Endothelial cell of umbilical vein (primary cell): ENCODE results near the gene MYMK. TPM values are rescaled to one million over a fixed set of nuclear protein-coding genes. Genes with fewer than 3 reads are reported as not detected.

Source experiments
- BruUV-seq: library from RNA; stranded (reverse); fragments of 400-500 nt; replicated peaks from 2 replicates; lab custom pipeline; 2021; lab: Mats Ljungman, UMichigan
- CTCF ChIA-PET: fragments of 300-600, 350-600 bp; sonication (Branson Sonifier 250); formaldehyde crosslinking; loops from one replicate; lab custom pipeline; 2021; ENCODE audit warnings: antibody characterized with exemption, inconsistent platforms; lab: Charles Lee
- POLR2A ChIA-PET: fragments of 300-600, 350-600 bp; sonication (Branson Sonifier 250); formaldehyde crosslinking; loops from one replicate; lab custom pipeline; 2021; ENCODE audit warnings: antibody characterized with exemption, inconsistent platforms; lab: Charles Lee
- DNase-seq: peaks from one replicate; pipeline ENCODE4 v3.0.0-alpha.2; 2011; ENCODE audit warnings: low read depth, low spot score
- FAIRE-seq: peaks from 2 replicates; lab custom pipeline; 2011; peaks lifted over from hg19 to GRCh38; lab: Jason Lieb, UNC
- H2AFZ ChIP-seq: 2 replicates; pipeline ENCODE4 v1.6.0; 2012; ENCODE audit warnings: low read depth, low read length, control low read depth, inconsistent platforms
- H3K27ac ChIP-seq: 2 replicates; pipeline ENCODE4 v1.5.1; 2011; ENCODE audit warnings: low read depth, mild to moderate bottlenecking, control low read depth, low read length, moderate library complexity; ENCODE audit not compliant: insufficient read depth
- H3K27me3 ChIP-seq, 2 experiments: 2 replicates each; pipeline versions ENCODE4 v1.6.0 to v1.6.1; 2011; ENCODE audit warnings: low read length in 2 of 2, mixed read lengths in 1 of 2; ENCODE audit not compliant: control insufficient read depth in 2 of 2, insufficient read depth in 2 of 2
- H3K36me3 ChIP-seq, 2 experiments: 2 replicates in 1 of 2; 3 replicates in 1 of 2; pipeline ENCODE4 v1.5.1; 2011; ENCODE audit warnings: low read length in 2 of 2, mild to moderate bottlenecking in 1 of 2, moderate library complexity in 1 of 2; ENCODE audit not compliant: control insufficient read depth in 2 of 2, insufficient read depth in 2 of 2; ENCODE audit errors: extremely low read depth in 1 of 2
- H3K4me1 ChIP-seq: 3 replicates; pipeline ENCODE4 v1.5.1; 2011; ENCODE audit warnings: mild to moderate bottlenecking, low read length; ENCODE audit not compliant: control insufficient read depth, insufficient read depth; ENCODE audit errors: extremely low read depth
- H3K4me2 ChIP-seq: 2 replicates; pipeline ENCODE4 v1.6.1; 2011; ENCODE audit warnings: low read length, control low read depth, mixed read lengths; ENCODE audit not compliant: insufficient read depth
- H3K4me3 ChIP-seq, 3 experiments: fragments of 200-600 bp in 1 of 3; sonication (generic), shearing (Covaris generic) in 1 of 3; replicated peaks in 1 of 3; 2 replicates each; pipeline ENCODE4 v1.5.1; 2011 to 2016; ENCODE audit warnings: control low read depth in 3 of 3, low read length in 3 of 3, mild to moderate bottlenecking in 2 of 3, inconsistent platforms in 1 of 3, low read depth in 1 of 3, moderate library complexity in 1 of 3; ENCODE audit not compliant: insufficient read depth in 1 of 3
- H3K79me2 ChIP-seq: 2 replicates; pipeline ENCODE4 v1.6.0; 2012; ENCODE audit warnings: low read length, inconsistent platforms; ENCODE audit not compliant: control insufficient read depth, insufficient read depth
- H3K9ac ChIP-seq: replicated peaks from 2 replicates; pipeline ENCODE3; 2011; ENCODE audit warnings: low read length, control low read depth; ENCODE audit not compliant: insufficient read depth; ENCODE audit errors: extremely low read depth
- H3K9me1 ChIP-seq: replicated peaks from 3 replicates; pipeline ENCODE4 v1.6.0; 2011; ENCODE audit warnings: mild to moderate bottlenecking, low read length; ENCODE audit not compliant: control insufficient read depth, insufficient read depth; ENCODE audit errors: extremely low read depth
- H3K9me3 ChIP-seq: replicated peaks from 2 replicates; pipeline ENCODE4 v1.5.1; 2012; ENCODE audit warnings: low read length, inconsistent platforms; ENCODE audit not compliant: control insufficient read depth, insufficient read depth
- H4K20me1 ChIP-seq: replicated peaks from 2 replicates; pipeline ENCODE3; 2011; ENCODE audit warnings: mild to moderate bottlenecking, low read length; ENCODE audit not compliant: control insufficient read depth, insufficient read depth; ENCODE audit errors: extremely low read depth
- CTCF ChIP-seq, 2 donors: IDR thresholded peaks; 1 replicate in 1 of 2; 2 replicates in 1 of 2; pipeline ENCODE4 v1.5.1; 2011; ENCODE audit warnings: low read length in 2 of 2, mild to moderate bottlenecking in 2 of 2, moderate library complexity in 2 of 2, control low read depth in 1 of 2, inconsistent platforms in 1 of 2, low read depth in 1 of 2; ENCODE audit not compliant: insufficient read depth in 1 of 2; ENCODE audit errors: extremely low read depth in 1 of 2
- EZH2 ChIP-seq: IDR thresholded peaks from 2 replicates; pipeline ENCODE4 v1.6.1; 2012; ENCODE audit warnings: borderline replicate concordance, low read depth, mild to moderate bottlenecking, moderate library complexity, low read length, inconsistent platforms; ENCODE audit not compliant: severe bottlenecking
- FOS ChIP-seq: IDR thresholded peaks from 2 replicates; pipeline ENCODE4 v1.6.1; 2011; ENCODE audit warnings: mild to moderate bottlenecking, low read length, moderate library complexity, borderline replicate concordance; ENCODE audit not compliant: insufficient read depth
- GATA2 ChIP-seq: IDR thresholded peaks from 2 replicates; pipeline ENCODE4 v1.7.0; 2011; ENCODE audit warnings: low read depth, mild to moderate bottlenecking, moderate library complexity, mixed read lengths, low read length; ENCODE audit not compliant: insufficient read length, insufficient read depth
- JUN ChIP-seq: IDR thresholded peaks from 2 replicates; pipeline ENCODE4 v1.6.1; 2011; ENCODE audit warnings: borderline replicate concordance, low read depth; ENCODE audit not compliant: insufficient read length, insufficient read depth
- POLR2AphosphoS5 ChIP-seq: IDR thresholded peaks from 2 replicates; pipeline ENCODE4 v1.6.1; 2012; ENCODE audit warnings: low read depth, mild to moderate bottlenecking, control low read depth, low read length, moderate library complexity; ENCODE audit not compliant: insufficient read depth
- dilution Hi-C: fragments of 300-500 bp; cut with MboI; formaldehyde crosslinking; loops from one replicate; pipeline ENCODE4 v1.15.0; 2019; ENCODE audit warnings: low sequenced_read_pairs; ENCODE audit not compliant: extremely low pct_ligation_motif_present
- intact Hi-C: fragments of 100-400 bp; cut with micrococcal nuclease; formaldehyde crosslinking; loops from one replicate; pipeline ENCODE4 v1.10.0; 2022
- polyA plus RNA-seq, 4 experiments: library from polyadenylated mRNA; depleted of rRNA in 3 of 4; stranded (reverse) in 3 of 4; unstranded in 1 of 4; fragments of >200 nt; gene quantifications; 2 replicates each; pipeline versions ENCODE4 v1.2.1 to v1.2.3, GENCODE V29; 2011 to 2012; ENCODE audit warnings: missing spikeins in 1 of 4
- total RNA-seq: library from RNA; stranded (reverse); gene quantifications from 2 replicates; pipeline ENCODE4 v1.2.3, GENCODE V29; 2021

MYMK gene
- total and polyA plus RNA-seq, 2 donors (not counting 3 experiments of a cell fraction or from before 2014, with no cell fraction given) = not detected

DNA sequence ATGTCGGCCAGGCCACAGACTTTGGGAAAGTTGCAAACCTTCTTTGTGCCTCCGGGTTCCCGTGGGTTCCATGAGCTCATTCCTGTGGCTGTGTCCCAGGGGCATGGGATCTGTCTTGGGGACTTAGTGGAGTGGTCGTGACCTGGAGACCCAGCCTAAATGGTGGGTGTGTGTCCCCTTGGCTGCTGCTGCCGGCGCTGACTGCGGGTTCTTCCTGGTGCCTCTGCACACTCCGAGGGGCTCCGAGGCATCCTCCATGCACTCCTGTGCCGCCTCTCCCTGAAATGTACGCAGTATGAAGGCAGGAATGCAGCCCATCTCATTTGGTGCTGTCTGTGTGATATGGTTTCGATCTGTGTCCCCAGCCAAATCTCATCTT lies 24.9 kb downstream of the MYMK start:
- intact Hi-C loops = no loop called here
- H3K4me1 ChIP-seq = no peaks in the 10 kb centered on the region
- H3K9me3 ChIP-seq = no peaks in the 10 kb centered on the region
- H3K9me1 ChIP-seq = no peaks in the 10 kb centered on the region
- no peak overlapping the region for H3K9ac ChIP-seq
- TF ChIP-seq POLR2AphosphoS5 (no peak), GATA2 (no peak), EZH2 (no peak), CTCF (IDR thresholded peaks at IDR 0.05; ENCODE audit: extremely low read depth in 1 of 2, insufficient read depth in 1 of 2, low read depth in 1 of 2, low read length in 2 of 2) (no peak), FOS (no peak), JUN (no peak)
- no peak overlapping the region for H3K4me3 ChIP-seq
- BruUV-seq = no TSS peak
- ChIA-PET CTCF (interaction anchor here (1.6 to 1.9 kb wide), 2 partner anchors 13 to 314 kb away, joined by 5 to 9 read pairs; no protein-coding TSS in a partner anchor), POLR2A (no interaction called here)
- no peak overlapping the region for H3K27ac ChIP-seq
- H2AFZ ChIP-seq = no peak overlapping the region
- no peak overlapping the region for H3K4me2 ChIP-seq
- no peaks in the 10 kb centered on the region for H3K79me2 ChIP-seq
- H3K36me3 ChIP-seq = no peaks in the 10 kb centered on the region
- FAIRE-seq = no peak
- no peaks in the 10 kb centered on the region for H3K27me3 ChIP-seq
- no peak for DNase-seq
- dilution Hi-C loops = no loop called here
- H4K20me1 ChIP-seq = no peaks in the 10 kb centered on the region
